ENCODE data around the gene VTCN1.
"Not testable (repeated sequence)": the region's sequence is repeated elsewhere in the genome, so short reads cannot be mapped to it uniquely, and the experiment has no call there.

Gene VTCN1

GRCh38 chr1:117123274-117123673, 87.5 kb downstream of the VTCN1 start:
- no peak for DNase-seq (ENCODE audit: low spot score)

GRCh38 chr1:117122330-117123025, 88.2 kb downstream of the VTCN1 start:
- no peak for DNase-seq (ENCODE audit: low spot score)

GRCh38 chr1:117121589-117122329, 89.0 kb downstream of the VTCN1 start, which contains the start of gene TRIM45:
Gene TRIM45 (minus strand): TSS chr1:117121749. CDS start chr1:117121201, 548 bp downstream.
- no peak for DNase-seq (ENCODE audit: low spot score)

GRCh38 chr1:117120774-117121588, 89.7 kb downstream of the VTCN1 start:
- no peak for DNase-seq (ENCODE audit: low spot score)

- DNase-seq (ENCODE audit: low spot score): not testable (repeated sequence)
Observed at GRCh38 chr1:117119144-117119543, 91.6 kb downstream of the VTCN1 start.

- no peak for DNase-seq (ENCODE audit: low spot score)
Observed at GRCh38 chr1:117118137-117118536, 92.6 kb downstream of the VTCN1 start.

- no peak for DNase-seq (ENCODE audit: low spot score)
Observed at GRCh38 chr1:117117697-117118096, 93.0 kb downstream of the VTCN1 start.

GRCh38 chr1:117116784-117117130, 94.0 kb downstream of the VTCN1 start:
- DNase-seq (ENCODE audit: low spot score): no peak

GRCh38 chr1:117116090-117116783, 94.5 kb downstream of the VTCN1 start:
- no peak for DNase-seq (ENCODE audit: low spot score)

GRCh38 chr1:117114877-117115276, 95.8 kb downstream of the VTCN1 start:
- DNase-seq (ENCODE audit: low spot score): peak; percentile 43

GRCh38 chr1:117113199-117113598, 97.5 kb downstream of the VTCN1 start:
- no peak for DNase-seq (ENCODE audit: low spot score)

GRCh38 chr1:117112047-117112717, 98.5 kb downstream of the VTCN1 start:
- no peak for DNase-seq (ENCODE audit: low spot score)

GRCh38 chr1:117110774-117111173, 100.0 kb downstream of the VTCN1 start:
- DNase-seq (ENCODE audit: low spot score): no peak

GRCh38 chr1:117107364-117107763, 103.4 kb downstream of the VTCN1 start:
- no peak for DNase-seq (ENCODE audit: low spot score)

- DNase-seq (ENCODE audit: low spot score): no peak
Observed at GRCh38 chr1:117106478-117106877, 104.2 kb downstream of the VTCN1 start.

GRCh38 chr1:117105722-117106121, 105.0 kb downstream of the VTCN1 start:
- DNase-seq (ENCODE audit: low spot score): no peak

GRCh38 chr1:117104986-117105385, 105.7 kb downstream of the VTCN1 start:
- DNase-seq (ENCODE audit: low spot score): no peak

- not testable (repeated sequence) for DNase-seq (ENCODE audit: low spot score)
Observed at GRCh38 chr1:117101858-117102257, 108.9 kb downstream of the VTCN1 start.

GRCh38 chr1:117101334-117101733, 109.4 kb downstream of the VTCN1 start:
- no peak for DNase-seq (ENCODE audit: low spot score)

GRCh38 chr1:117098287-117098890, 112.3 kb downstream of the VTCN1 start:
- DNase-seq (ENCODE audit: low spot score): no peak

- no peak for DNase-seq (ENCODE audit: low spot score)
Observed at GRCh38 chr1:117097443-117097842, 113.3 kb downstream of the VTCN1 start.
